Liver (tissue), 9 donors: ENCODE data around the gene SLC12A9. TPM values are rescaled to one million over a fixed set of nuclear protein-coding genes. Genes with fewer than 3 reads are reported as not detected.

ENCODE experiments used
- DNase-seq: peaks from one replicate; pipeline ENCODE4 v3.0.0-alpha.2; 2017; ENCODE audit warnings: low spot score
- H3K27ac ChIP-seq, 2 donors: one replicate each; pipeline ENCODE4 v1.7.0; 2013; ENCODE audit warnings: inconsistent platforms in 2 of 2, low read length in 2 of 2, control low read depth in 1 of 2, low read depth in 1 of 2, mild to moderate bottlenecking in 1 of 2
- H3K27me3 ChIP-seq, 4 donors: one replicate each; pipeline versions ENCODE4 v1.6.1 to v1.7.0; 2013; ENCODE audit warnings: low read length in 3 of 4, inconsistent platforms in 1 of 4, mild to moderate bottlenecking in 1 of 4, moderate library complexity in 1 of 4; ENCODE audit not compliant: control insufficient read depth in 4 of 4, insufficient read depth in 4 of 4
- H3K36me3 ChIP-seq, 4 donors: one replicate each; pipeline versions ENCODE4 v1.6.1 to v1.7.0; 2013; ENCODE audit warnings: low read length in 3 of 4, mild to moderate bottlenecking in 3 of 4, low read depth in 1 of 4, moderate library complexity in 1 of 4; ENCODE audit not compliant: control insufficient read depth in 4 of 4, insufficient read depth in 3 of 4
- H3K4me1 ChIP-seq, 4 donors: one replicate each; pipeline versions ENCODE4 v1.6.1 to v1.7.0; 2013; ENCODE audit warnings: low read length in 3 of 4, mild to moderate bottlenecking in 3 of 4, moderate library complexity in 1 of 4; ENCODE audit not compliant: control insufficient read depth in 4 of 4, insufficient read depth in 4 of 4
- H3K4me3 ChIP-seq, 3 donors: one replicate each; pipeline versions ENCODE4 v1.6.1 to v1.7.0; 2013; ENCODE audit warnings: low read length in 3 of 3, control low read depth in 1 of 3, low read depth in 1 of 3, mild to moderate bottlenecking in 1 of 3
- H3K9ac ChIP-seq, 2 donors: one replicate each; pipeline ENCODE4 v1.7.0; 2013; ENCODE audit warnings: low read length in 2 of 2, mild to moderate bottlenecking in 2 of 2, moderate library complexity in 2 of 2, control low read depth in 1 of 2, low read depth in 1 of 2
- H3K9me3 ChIP-seq, 4 donors: one replicate each; pipeline versions ENCODE4 v1.6.1 to v1.7.0; 2013; ENCODE audit warnings: low read length in 3 of 4; ENCODE audit not compliant: control insufficient read depth in 4 of 4
- ATF3 ChIP-seq: IDR thresholded peaks from 2 replicates; pipeline ENCODE4 v1.6.1; 2016; ENCODE audit warnings: antibody characterized with exemption
- EGR1 ChIP-seq, 2 donors: IDR thresholded peaks; 2 replicates each; pipeline ENCODE4 v1.6.1; 2016 to 2018; ENCODE audit warnings: antibody characterized with exemption in 2 of 2, low read depth in 2 of 2
- FOXA1 ChIP-seq: IDR thresholded peaks from 2 replicates; pipeline ENCODE4 v1.6.1; 2016; ENCODE audit warnings: antibody characterized with exemption
- GABPA ChIP-seq, 2 donors: IDR thresholded peaks in 1 of 2; conservative IDR thresholded peaks in 1 of 2; 2 replicates each; pipeline ENCODE4 v1.6.1; 2016; ENCODE audit warnings: antibody characterized with exemption in 2 of 2, mild to moderate bottlenecking in 1 of 2, moderate library complexity in 1 of 2
- HNF4A ChIP-seq, 2 donors: conservative IDR thresholded peaks; 2 replicates each; pipeline ENCODE4 v1.6.1; 2016; ENCODE audit warnings: antibody characterized with exemption in 2 of 2, mild to moderate bottlenecking in 2 of 2
- HNF4G ChIP-seq: IDR thresholded peaks from 2 replicates; pipeline ENCODE4 v1.6.1; 2016; ENCODE audit warnings: antibody characterized with exemption
- JUND ChIP-seq, 2 donors: IDR thresholded peaks; 2 replicates each; pipeline ENCODE4 v1.6.1; 2016; ENCODE audit warnings: antibody characterized with exemption in 2 of 2
- MAX ChIP-seq: IDR thresholded peaks from 2 replicates; pipeline ENCODE4 v1.6.1; 2016; ENCODE audit warnings: antibody characterized with exemption
- NR2F2 ChIP-seq: IDR thresholded peaks from 2 replicates; pipeline ENCODE4 v1.6.1; 2016; ENCODE audit warnings: antibody characterized with exemption
- RXRA ChIP-seq, 2 donors: IDR thresholded peaks; 2 replicates each; pipeline ENCODE4 v1.6.1; 2017 to 2018; ENCODE audit warnings: antibody characterized with exemption in 2 of 2, mild to moderate bottlenecking in 1 of 2
- SP1 ChIP-seq: IDR thresholded peaks from 2 replicates; pipeline ENCODE4 v1.6.1; 2018; ENCODE audit warnings: antibody characterized with exemption, mild to moderate bottlenecking
- TAF1 ChIP-seq: conservative IDR thresholded peaks from 2 replicates; pipeline ENCODE4 v1.6.1; 2016; ENCODE audit warnings: antibody characterized with exemption, mild to moderate bottlenecking
- WGBS: extraction: QIAGEN DNeasy Blood & Tissue Kit; methylation state at CpG from one replicate; pipeline ENCODE4 v1.1.7; 2013; 5-methylcytosine and 5-hydroxymethylcytosine counted together
- polyA plus RNA-seq, 2 donors: library from polyadenylated mRNA; stranded (reverse) in 1 of 2; unstranded in 1 of 2; fragments of 200-250 nt in 1 of 2; fragments of >200 nt in 1 of 2; fragmentation: Nextera tagmentation in 1 of 2; extraction: Ambion mirVana in 1 of 2; gene quantifications; one replicate each; pipeline versions ENCODE4 v1.2.1 to v1.2.3, GENCODE V29; 2013 to 2015
- total RNA-seq, 2 donors: library from RNA; depleted of rRNA; stranded (reverse); fragments of >200 nt; gene quantifications; one replicate each; pipeline ENCODE4 v1.2.3, GENCODE V29; 2014
- donor health status: healthy.
- donor health status: healthy.
- donor health status: healthy.
- donor health status: healthy.
- donor health status: healthy.

The SLC12A9 gene
- total and polyA plus RNA-seq, 4 donors: 1.8 to 17.2 (median 9.4) TPM

- 43% methylated on average over 43 of the region's 43 CpGs for WGBS
- peak; percentile 46 for DNase-seq
- TF ChIP-seq MAX (no peak), HNF4G (no peak), JUND (IDR thresholded peaks at IDR 0.05) (no peak), TAF1 (no peak), RXRA (IDR thresholded peaks at IDR 0.05) (no peak), NR2F2 (no peak), FOXA1 (no peak)
- peak overlapping the region; percentile 79 to 89 for H3K27ac ChIP-seq
- H3K9me3 ChIP-seq: no peaks in the 10 kb centered on the region
- no peak overlapping the region for H3K9ac ChIP-seq
- H3K4me3 ChIP-seq: peak overlapping the region in 1 of 3 donors; percentile 72
- H3K36me3 ChIP-seq: peaks cover 6 to 21% (median 18%) of the 10 kb centered on the region in 4 donors
- peaks cover 0 to under 1% (median 0%) of the 10 kb centered on the region in 4 donors for H3K27me3 ChIP-seq
- H3K4me1 ChIP-seq: peaks cover 20 to 48% (median 29%) of the 10 kb centered on the region in 4 donors
Observed at GRCh38 chr7:100890653-100891567, 38.4 kb downstream of the SLC12A9 start.

- no peaks in the 10 kb centered on the region for H3K9me3 ChIP-seq
- no peak overlapping the region for H3K27ac ChIP-seq
- WGBS: 81% methylated on average over 8 of the region's 8 CpGs
- H3K9ac ChIP-seq: no peak overlapping the region
- H3K4me3 ChIP-seq: no peak overlapping the region
- H3K36me3 ChIP-seq: peaks cover 0 to 13% (median 12%) of the 10 kb centered on the region in 4 donors
- no peak for DNase-seq
- peaks cover 0 to 6% (median 0%) of the 10 kb centered on the region in 4 donors for H3K27me3 ChIP-seq
- TF ChIP-seq GABPA (IDR thresholded peaks at IDR 0.05 in 1 of 2, conservative IDR thresholded peaks at IDR 0.05 in 1 of 2) (no peak), HNF4G (no peak), FOXA1 (no peak), ATF3 (no peak), SP1 (no peak), MAX (no peak), JUND (IDR thresholded peaks at IDR 0.05) (no peak), RXRA (IDR thresholded peaks at IDR 0.05) (no peak), EGR1 (IDR thresholded peaks at IDR 0.05; ENCODE audit: low read depth in 2 of 2) (no peak), NR2F2 (no peak), TAF1 (no peak)
- H3K4me1 ChIP-seq: peaks cover 20 to 54% (median 35%) of the 10 kb centered on the region in 4 donors
Observed at GRCh38 chr7:100891568-100892247, 39.2 kb downstream of the SLC12A9 start.

- no peak for TF ChIP-seq HNF4A (conservative IDR thresholded peaks at IDR 0.05)
- Histone ChIP-seq H3K4me3 (no peak overlapping the region), H3K9ac (no peak overlapping the region), H3K27ac (no peak overlapping the region), H3K4me1 (peaks cover 12 to 50% (median 33%) of the 10 kb centered on the region in 4 donors), H3K27me3 (peaks cover 0 to 6% (median 0%) of the 10 kb centered on the region in 4 donors), H3K9me3 (no peaks in the 10 kb centered on the region), H3K36me3 (peaks cover 0 to 6% (median 2%) of the 10 kb centered on the region in 4 donors)
- DNase-seq: no peak
- WGBS: 90% methylated on average over 44 of the region's 44 CpGs
Observed at GRCh38 chr7:100892364-100893317, 40.1 kb downstream of the SLC12A9 start.
